ENCODE results near the gene GALNT2. TPM values are rescaled to one million over a fixed set of nuclear protein-coding genes. Genes with fewer than 3 reads are reported as not detected.
A peak's percentile ranks its signal among the peaks of the same experiment; 100 is the strongest.

GALNT2 gene
- total and polyA plus RNA-seq, 2 donors, result 28.7 to 55.0 TPM

- no peak for DNase-seq (ENCODE audit: extremely low spot score)
Measured at GRCh38 chr1:230299191-230300006, 232.4 kb downstream of the GALNT2 start.

GRCh38 chr1:230300322-230301301, 233.6 kb downstream of the GALNT2 start:
- H3K4me3 ChIP-seq (ENCODE audit: low read depth, low read length), result no peak overlapping the region
- 88% methylated on average over 26 of the region's 26 CpGs for WGBS
- H3K27ac ChIP-seq (ENCODE audit: low read depth), result no peak overlapping the region
- no peak for DNase-seq (ENCODE audit: extremely low spot score)
- H3K36me3 ChIP-seq (ENCODE audit: insufficient read depth), result no peaks in the 10 kb centered on the region
- H3K4me1 ChIP-seq (ENCODE audit: insufficient read depth), result no peaks in the 10 kb centered on the region

More at GRCh38 chr1:230299191-230300006, 232.4 kb downstream of the GALNT2 start:
- Histone ChIP-seq H3K4me3 (ENCODE audit: low read depth, low read length) (no peak overlapping the region), H3K36me3 (ENCODE audit: insufficient read depth) (no peaks in the 10 kb centered on the region), H3K4me1 (ENCODE audit: insufficient read depth) (no peaks in the 10 kb centered on the region), H3K27ac (ENCODE audit: low read depth) (no peak overlapping the region)
- 82% methylated on average over 15 of the region's 15 CpGs for WGBS

DNA sequence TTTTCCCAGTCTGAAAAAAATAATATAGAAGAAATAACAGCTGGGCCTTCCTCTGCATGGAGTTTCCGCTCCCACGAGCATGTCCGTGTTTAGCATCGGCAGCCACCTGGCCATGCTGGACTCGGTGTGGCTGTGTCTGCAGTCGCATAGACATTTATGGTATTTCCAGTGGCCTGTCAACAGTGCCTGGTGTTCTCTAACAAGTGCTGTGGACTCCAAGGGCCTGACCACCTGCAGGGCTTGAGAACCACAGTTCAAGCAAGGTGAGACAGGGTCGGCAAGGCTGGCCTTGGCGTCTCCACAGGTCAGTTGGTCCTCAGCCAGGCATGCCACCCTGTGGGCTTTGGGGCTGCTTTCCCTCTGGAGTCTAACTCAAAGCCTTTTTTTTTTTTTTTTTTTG, 234.3 kb downstream of the GALNT2 start:
- H3K27ac ChIP-seq (ENCODE audit: low read depth), result no peak overlapping the region
- no peak for DNase-seq (ENCODE audit: extremely low spot score)
- H3K4me3 ChIP-seq (ENCODE audit: low read depth, low read length), result no peak overlapping the region
- 92% methylated on average over 8 of the region's 8 CpGs for WGBS
- H3K4me1 ChIP-seq (ENCODE audit: insufficient read depth), result no peaks in the 10 kb centered on the region
- H3K36me3 ChIP-seq (ENCODE audit: insufficient read depth), result no peaks in the 10 kb centered on the region

GRCh38 chr1:230301822-230302221, 234.8 kb downstream of the GALNT2 start:
- no peak overlapping the region for H3K27ac ChIP-seq (ENCODE audit: low read depth)
- H3K4me3 ChIP-seq (ENCODE audit: low read depth, low read length), result no peak overlapping the region
- no peaks in the 10 kb centered on the region for H3K36me3 ChIP-seq (ENCODE audit: insufficient read depth)
- WGBS, result 96% methylated on average over 6 of the region's 6 CpGs
- DNase-seq (ENCODE audit: extremely low spot score), result no peak
- H3K4me1 ChIP-seq (ENCODE audit: insufficient read depth), result no peaks in the 10 kb centered on the region

GRCh38 chr1:230303069-230303468, 236.0 kb downstream of the GALNT2 start:
- H3K27ac ChIP-seq (ENCODE audit: low read depth), result no peak overlapping the region
- WGBS, result 89% methylated on average over 6 of the region's 6 CpGs
- no peak overlapping the region for H3K4me3 ChIP-seq (ENCODE audit: low read depth, low read length)
- no peaks in the 10 kb centered on the region for H3K36me3 ChIP-seq (ENCODE audit: insufficient read depth)
- no peaks in the 10 kb centered on the region for H3K4me1 ChIP-seq (ENCODE audit: insufficient read depth)
- DNase-seq (ENCODE audit: extremely low spot score), result no peak

DNA sequence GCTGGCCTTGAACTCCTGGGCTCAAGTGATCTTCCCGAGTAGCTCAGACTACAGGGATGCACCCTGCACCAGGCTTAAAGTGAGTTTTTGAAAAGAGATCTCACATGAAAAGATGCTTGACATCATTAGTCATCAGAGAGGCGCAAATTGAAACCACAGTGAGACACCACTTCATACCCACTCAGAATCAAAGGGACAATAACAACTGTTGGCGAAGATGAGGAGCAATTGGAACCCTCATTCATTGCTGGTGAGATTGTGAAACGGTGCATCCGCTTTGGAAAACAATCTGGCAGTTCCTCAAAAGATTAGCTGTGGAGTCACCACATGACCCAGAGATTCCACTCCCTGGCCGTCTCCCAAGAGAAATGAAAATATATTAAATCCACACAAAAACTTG, 236.8 kb downstream of the GALNT2 start:
- H3K4me3 ChIP-seq (ENCODE audit: low read depth, low read length), result no peak overlapping the region
- no peak overlapping the region for H3K27ac ChIP-seq (ENCODE audit: low read depth)
- WGBS, result 32% methylated on average over 6 of the region's 6 CpGs
- H3K36me3 ChIP-seq (ENCODE audit: insufficient read depth), result no peaks in the 10 kb centered on the region
- DNase-seq (ENCODE audit: extremely low spot score), result no peak
- H3K4me1 ChIP-seq (ENCODE audit: insufficient read depth), result no peaks in the 10 kb centered on the region

- Histone ChIP-seq H3K27ac (ENCODE audit: low read depth) (no peak overlapping the region), H3K36me3 (ENCODE audit: insufficient read depth) (no peaks in the 10 kb centered on the region), H3K4me3 (ENCODE audit: low read depth, low read length) (no peak overlapping the region), H3K4me1 (ENCODE audit: insufficient read depth) (no peaks in the 10 kb centered on the region)
- no peak for DNase-seq (ENCODE audit: extremely low spot score)
- WGBS, result 90% methylated on average over 4 of the region's 4 CpGs
Measured at GRCh38 chr1:230306169-230306568, 239.1 kb downstream of the GALNT2 start.

- H3K27ac ChIP-seq (ENCODE audit: low read depth), result no peak overlapping the region
- no peaks in the 10 kb centered on the region for H3K4me1 ChIP-seq (ENCODE audit: insufficient read depth)
- no peaks in the 10 kb centered on the region for H3K36me3 ChIP-seq (ENCODE audit: insufficient read depth)
- no peak overlapping the region for H3K4me3 ChIP-seq (ENCODE audit: low read depth, low read length)
- WGBS, result 34% methylated on average over 4 of the region's 4 CpGs
- no peak for DNase-seq (ENCODE audit: extremely low spot score)
Measured at GRCh38 chr1:230307213-230307612, 240.2 kb downstream of the GALNT2 start.

DNA sequence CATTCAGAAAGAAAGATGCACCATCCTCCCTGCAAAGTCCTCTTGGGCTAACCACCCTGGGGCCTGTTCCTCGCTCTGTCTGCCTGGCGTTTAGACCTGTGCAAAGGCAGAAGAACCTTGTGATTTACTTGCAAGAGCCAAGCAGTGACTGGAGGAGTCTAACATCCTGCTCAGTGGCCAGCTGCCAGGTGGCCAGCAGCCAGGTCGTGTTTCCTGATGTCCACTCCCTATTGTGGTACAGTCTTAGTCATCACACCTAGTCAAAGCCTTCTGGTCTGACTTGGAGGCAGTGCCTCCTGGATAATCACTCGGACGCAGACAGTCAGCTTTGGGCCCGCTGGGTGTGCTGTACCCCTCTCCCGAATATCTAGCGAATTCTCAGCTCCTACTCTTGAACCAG, 241.0 kb downstream of the GALNT2 start:
- H3K4me3 ChIP-seq (ENCODE audit: low read depth, low read length), result no peak overlapping the region
- 71% methylated on average over 8 of the region's 8 CpGs for WGBS
- no peak for DNase-seq (ENCODE audit: extremely low spot score)
- H3K4me1 ChIP-seq (ENCODE audit: insufficient read depth), result no peaks in the 10 kb centered on the region
- H3K27ac ChIP-seq (ENCODE audit: low read depth), result no peak overlapping the region
- H3K36me3 ChIP-seq (ENCODE audit: insufficient read depth), result no peaks in the 10 kb centered on the region

DNA sequence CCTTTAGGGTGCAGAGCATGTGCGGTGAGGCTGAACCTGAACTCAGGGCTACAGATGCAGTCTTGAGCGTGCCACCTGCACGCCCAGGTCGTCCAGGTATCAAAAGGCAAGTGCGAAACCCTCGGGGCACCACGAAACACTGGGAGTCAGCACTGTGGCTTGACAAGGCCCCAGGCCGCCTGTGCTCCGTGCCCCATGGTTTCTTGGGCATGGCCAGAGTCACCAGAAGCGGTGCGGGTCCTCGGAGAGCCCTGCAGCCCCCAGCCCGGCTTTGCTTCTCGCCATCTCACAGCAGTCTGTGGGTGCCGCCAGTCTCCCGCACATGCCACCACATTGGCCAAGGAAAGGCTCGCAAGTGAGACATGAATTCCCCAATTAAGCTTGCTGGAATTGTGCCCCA, 241.8 kb downstream of the GALNT2 start:
- Histone ChIP-seq H3K4me1 (ENCODE audit: insufficient read depth) (no peaks in the 10 kb centered on the region), H3K36me3 (ENCODE audit: insufficient read depth) (no peaks in the 10 kb centered on the region), H3K4me3 (ENCODE audit: low read depth, low read length) (no peak overlapping the region), H3K27ac (ENCODE audit: low read depth) (no peak overlapping the region)
- no peak for DNase-seq (ENCODE audit: extremely low spot score)
- 97% methylated on average over 17 of the region's 17 CpGs for WGBS

GRCh38 chr1:230309646-230310177, 242.7 kb downstream of the GALNT2 start:
- WGBS, result 93% methylated on average over 15 of the region's 15 CpGs
- Histone ChIP-seq H3K4me3 (ENCODE audit: low read depth, low read length) (no peak overlapping the region), H3K27ac (ENCODE audit: low read depth) (no peak overlapping the region), H3K36me3 (ENCODE audit: insufficient read depth) (no peaks in the 10 kb centered on the region), H3K4me1 (ENCODE audit: insufficient read depth) (no peaks in the 10 kb centered on the region)
- no peak for DNase-seq (ENCODE audit: extremely low spot score)

DNA sequence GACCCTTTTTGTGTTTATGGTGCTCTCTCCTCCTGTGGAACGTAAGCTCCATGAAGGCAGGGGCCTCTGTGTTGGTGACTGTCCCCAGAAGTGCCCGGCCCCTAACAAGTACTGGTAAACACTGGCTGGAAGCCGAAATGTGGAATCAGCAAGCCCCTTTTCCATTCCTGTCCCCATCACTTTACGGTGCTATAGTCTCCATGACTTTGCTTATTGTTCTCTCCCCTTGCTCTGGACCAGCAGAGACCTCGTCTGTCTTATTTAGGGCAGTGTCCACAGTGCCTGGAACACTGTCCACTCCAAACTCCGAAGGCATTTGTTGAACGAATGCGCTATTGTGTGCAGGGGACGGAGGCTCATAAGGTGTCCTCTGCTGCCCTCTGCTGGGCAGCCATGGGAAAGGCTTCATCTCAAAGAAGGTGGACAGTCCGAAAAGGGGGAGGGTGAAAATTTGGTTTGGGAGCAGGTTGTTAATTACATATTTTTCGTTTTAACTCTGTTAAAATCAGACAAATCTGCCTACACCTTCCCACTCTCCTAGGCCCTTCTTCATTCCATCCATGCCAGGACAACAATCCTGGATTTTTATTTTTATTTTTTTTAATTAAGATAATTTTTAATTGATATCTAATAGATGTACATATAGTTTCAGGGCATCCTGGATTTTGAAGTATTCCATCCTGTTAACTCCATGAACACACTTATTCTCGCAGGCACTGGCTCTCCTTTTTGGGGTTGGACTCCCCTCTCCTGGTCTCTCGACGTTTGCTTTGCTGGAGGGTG, 243.5 kb downstream of the GALNT2 start:
- Histone ChIP-seq H3K4me1 (ENCODE audit: insufficient read depth) (no peaks in the 10 kb centered on the region), H3K4me3 (ENCODE audit: low read depth, low read length) (no peak overlapping the region), H3K27ac (ENCODE audit: low read depth) (no peak overlapping the region), H3K36me3 (ENCODE audit: insufficient read depth) (no peaks in the 10 kb centered on the region)
- peak; percentile 47 for DNase-seq (ENCODE audit: extremely low spot score)
- WGBS, result 35% methylated on average over 14 of the region's 14 CpGs

- no peak overlapping the region for H3K4me3 ChIP-seq (ENCODE audit: low read depth, low read length)
- H3K4me1 ChIP-seq (ENCODE audit: insufficient read depth), result no peaks in the 10 kb centered on the region
- WGBS, result 62% methylated on average over 3 of the region's 3 CpGs
- no peaks in the 10 kb centered on the region for H3K36me3 ChIP-seq (ENCODE audit: insufficient read depth)
- no peak for DNase-seq (ENCODE audit: extremely low spot score)
- H3K27ac ChIP-seq (ENCODE audit: low read depth), result no peak overlapping the region
Measured at GRCh38 chr1:230312676-230313075, 245.6 kb downstream of the GALNT2 start.
